Uterus (tissue), 4 donors: ENCODE data around the gene TOE1. TPM values are rescaled to one million over a fixed set of nuclear protein-coding genes. Genes with fewer than 3 reads are reported as not detected.

Experiments
- DNase-seq, 2 donors: peaks; one replicate each; pipeline ENCODE4 v3.0.0-alpha.2; 2019 to 2020
- H3K27ac ChIP-seq, 2 donors: fragments of 200-600 bp; sonication (generic); 1 replicate in 1 of 2; 2 replicates in 1 of 2; pipeline ENCODE4 v1.5.1; 2016 to 2018
- H3K27me3 ChIP-seq, 2 donors: fragments of 200-600 bp; sonication (generic); one replicate each; pipeline ENCODE4 v1.5.1; 2018 to 2019; ENCODE audit warnings: control low read depth in 1 of 2
- H3K36me3 ChIP-seq, 2 donors: fragments of 200-600 bp; sonication (generic); one replicate each; pipeline ENCODE4 v1.5.1; 2019; ENCODE audit warnings: control low read depth in 1 of 2
- H3K4me1 ChIP-seq, 2 donors: fragments of 200-600 bp; sonication (generic); one replicate each; pipeline ENCODE4 v1.5.1; 2018 to 2019; ENCODE audit warnings: control low read depth in 1 of 2
- H3K4me3 ChIP-seq, 2 donors: fragments of 200-600 bp; sonication (generic); 1 replicate in 1 of 2; 2 replicates in 1 of 2; pipeline ENCODE4 v1.5.1; 2018 to 2019; ENCODE audit warnings: mild to moderate bottlenecking in 1 of 2
- H3K9me3 ChIP-seq, 2 donors: fragments of 200-600 bp; sonication (generic); one replicate each; pipeline ENCODE4 v1.5.1; 2019; ENCODE audit warnings: control low read depth in 1 of 2
- CTCF ChIP-seq, 4 experiments: fragments of 200-600 bp in 2 of 4; fragments of 450-650 bp in 2 of 4; sonication (generic) in 2 of 4; IDR thresholded peaks; one replicate each; pipeline ENCODE4 v1.5.1; 2016 to 2019; ENCODE audit warnings: antibody characterized with exemption in 4 of 4, mild to moderate bottlenecking in 2 of 4, moderate library complexity in 1 of 4
- POLR2A ChIP-seq, 2 donors: fragments of 450-650 bp; IDR thresholded peaks; one replicate each; pipeline ENCODE4 v1.6.1; 2016; ENCODE audit warnings: antibody characterized with exemption in 2 of 2, mild to moderate bottlenecking in 1 of 2, moderate library complexity in 1 of 2
- intact Hi-C: fragments of 100-400 bp; cut with DNase I; formaldehyde crosslinking; loops from one replicate; pipeline ENCODE4 v1.15.1; 2023; ENCODE audit warnings: low total_unique reads
- total RNA-seq, 4 donors: library from RNA; depleted of rRNA in 3 of 4; stranded (reverse); fragments of >200 nt in 3 of 4; gene quantifications; one replicate each; pipeline versions ENCODE4 v1.1.0 to v1.2.4, GENCODE V29; 2014 to 2023
- donor health status: DM: yes; HTN: yes; CAD: no.

The TOE1 gene
- total RNA-seq, 4 donors from 2014 or later, result 10.3 to 21.8 (median 14.4) TPM

GRCh38 chr1:45299981-45300668 is 39.8 kb upstream of the TOE1 start:
- Histone ChIP-seq H3K36me3 (no peaks in the 10 kb centered on the region), H3K9me3 (no peaks in the 10 kb centered on the region), H3K4me3 (no peak overlapping the region), H3K4me1 (peaks cover 0 to 6% of the 10 kb centered on the region in 2 donors), H3K27me3 (no peaks in the 10 kb centered on the region), H3K27ac (no peak overlapping the region)
- TF ChIP-seq POLR2A (IDR thresholded peaks at IDR 0.05) (no peak), CTCF (IDR thresholded peaks at IDR 0.05) (peak; percentile 56 to 86 (median 78))
- DNase-seq, result peak; percentile 33 to 58
- intact Hi-C loops, result loop anchor here (5.0 kb wide), 1 partner anchor 288 kb away; the partner anchor contains the start of genes HECTD3 and UROD

DNA sequence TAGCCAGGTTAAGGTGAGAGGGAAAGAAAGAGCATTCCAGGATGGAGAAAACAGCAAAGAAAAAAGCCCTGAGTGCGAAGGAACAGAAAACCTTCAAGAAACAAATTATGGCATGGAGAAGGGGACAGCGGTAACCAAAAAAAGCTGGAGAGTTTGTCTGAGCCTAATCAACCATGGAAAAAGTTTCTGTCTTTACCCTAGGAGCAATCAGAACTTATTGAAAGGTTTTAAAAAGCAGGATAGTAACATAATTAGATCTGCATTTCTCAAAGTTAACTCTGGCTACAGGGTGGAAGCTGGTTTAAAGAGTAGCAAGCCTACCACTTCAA is 39.3 kb upstream of the TOE1 start:
- intact Hi-C loops, result loop anchor here (5.0 kb wide), 1 partner anchor 288 kb away; the partner anchor contains the start of genes HECTD3 and UROD
- H3K36me3 ChIP-seq, result no peaks in the 10 kb centered on the region
- no peak overlapping the region for H3K27ac ChIP-seq
- no peaks in the 10 kb centered on the region for H3K9me3 ChIP-seq
- no peak for DNase-seq
- H3K27me3 ChIP-seq, result no peaks in the 10 kb centered on the region
- TF ChIP-seq POLR2A (IDR thresholded peaks at IDR 0.05), result no peak
- no peak for TF ChIP-seq CTCF (IDR thresholded peaks at IDR 0.05)
- no peak overlapping the region for H3K4me3 ChIP-seq
- peaks cover 0 to 6% of the 10 kb centered on the region in 2 donors for H3K4me1 ChIP-seq

DNA sequence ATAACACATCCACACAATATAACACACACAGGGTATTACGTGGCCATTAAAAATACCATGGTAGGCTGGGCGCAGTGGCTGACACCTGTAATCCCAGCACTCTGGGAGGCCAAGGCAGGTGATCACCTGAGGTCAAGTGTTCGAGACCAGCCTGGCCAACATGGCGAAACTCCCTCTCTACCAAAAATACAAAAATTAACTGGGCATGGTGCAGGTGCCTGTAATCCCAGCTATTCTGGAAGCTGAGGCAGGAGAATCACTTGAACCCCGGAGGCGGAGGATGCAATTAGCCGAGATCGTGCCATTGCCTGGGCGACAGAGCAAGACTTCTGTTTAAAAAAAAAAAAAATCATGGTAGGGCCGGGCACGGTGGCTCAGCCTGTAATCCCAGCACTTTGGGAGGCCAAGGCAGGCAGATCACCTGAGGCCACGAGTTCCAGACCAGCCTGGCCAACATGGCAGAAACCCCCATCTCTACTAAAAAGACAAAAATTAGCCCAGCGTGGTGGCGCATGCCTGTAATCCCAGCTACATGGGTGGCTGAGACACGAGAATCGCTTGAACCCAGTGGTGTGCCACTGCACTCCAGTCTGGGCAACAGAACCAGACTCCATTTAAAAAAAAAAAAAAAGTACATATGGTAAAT is 37.3 kb upstream of the TOE1 start:
- no peaks in the 10 kb centered on the region for H3K36me3 ChIP-seq
- H3K9me3 ChIP-seq, result no peaks in the 10 kb centered on the region
- peak overlapping the region; percentile 67 to 92 for H3K27ac ChIP-seq
- H3K4me1 ChIP-seq, result peaks cover 0 to 6% of the 10 kb centered on the region in 2 donors
- no peaks in the 10 kb centered on the region for H3K27me3 ChIP-seq
- no peak for TF ChIP-seq CTCF (IDR thresholded peaks at IDR 0.05)
- TF ChIP-seq POLR2A (IDR thresholded peaks at IDR 0.05), result no peak
- intact Hi-C loops, result loop anchor here (5.0 kb wide), 1 partner anchor 290 kb away; the partner anchor contains the start of genes HECTD3 and UROD
- no peak for DNase-seq
- H3K4me3 ChIP-seq, result peak overlapping the region; percentile 59 to 65

- peak; percentile 66 to 86 (median 78) for TF ChIP-seq CTCF (IDR thresholded peaks at IDR 0.05)
- TF ChIP-seq POLR2A (IDR thresholded peaks at IDR 0.05), result peak; percentile 32 to 68
- intact Hi-C loops, result loop anchor here (5.0 kb wide), 1 partner anchor 291 kb away; the partner anchor contains the start of genes HECTD3 and UROD
- peaks cover 0 to 6% of the 10 kb centered on the region in 2 donors for H3K4me1 ChIP-seq
- H3K36me3 ChIP-seq, result no peaks in the 10 kb centered on the region
- no peaks in the 10 kb centered on the region for H3K27me3 ChIP-seq
- H3K4me3 ChIP-seq, result peak overlapping the region; percentile 59 to 65
- peak overlapping the region; percentile 76 to 93 for H3K27ac ChIP-seq
- H3K9me3 ChIP-seq, result no peaks in the 10 kb centered on the region
- DNase-seq, result peak; percentile 99
These were observed 36.3 kb upstream of the TOE1 start for GRCh38 chr1:45303520-45304310.
